Measurements from ENCODE around the gene RAP1GAP2. TPM values are rescaled to one million over a fixed set of nuclear protein-coding genes. Genes with fewer than 3 reads are reported as not detected.
A peak's percentile ranks its signal among the peaks of the same experiment; 100 is the strongest.

The RAP1GAP2 gene
- total RNA-seq, 1 donor from 2014 or later: 10.6 TPM

- peak; percentile 99 for DNase-seq (ENCODE audit: low spot score)
- Mint-ChIP-seq H3K4me3 (ENCODE audit: unreplicated experiment) (no peak overlapping the region), H3K9me3 (ENCODE audit: unreplicated experiment) (no peaks in the 10 kb centered on the region), H3K36me3 (ENCODE audit: low read depth, unreplicated experiment) (no peaks in the 10 kb centered on the region), H3K4me1 (ENCODE audit: unreplicated experiment) (peaks cover 32% of the 10 kb centered on the region), H3K27ac (ENCODE audit: unreplicated experiment) (peak overlapping the region; percentile 94), H3K27me3 (ENCODE audit: unreplicated experiment) (no peaks in the 10 kb centered on the region)
- peak; percentile 90 for TF ChIP-seq CTCF (IDR thresholded peaks at IDR 0.05; ENCODE audit: unreplicated experiment)
Measured at GRCh38 chr17:2786176-2786881, 9.9 kb upstream of the RAP1GAP2 start.

- no peak for DNase-seq (ENCODE audit: low spot score)
- Mint-ChIP-seq H3K27me3 (ENCODE audit: unreplicated experiment) (no peaks in the 10 kb centered on the region), H3K27ac (ENCODE audit: unreplicated experiment) (no peak overlapping the region), H3K4me1 (ENCODE audit: unreplicated experiment) (peaks cover 17% of the 10 kb centered on the region), H3K9me3 (ENCODE audit: unreplicated experiment) (no peaks in the 10 kb centered on the region), H3K36me3 (ENCODE audit: low read depth, unreplicated experiment) (no peaks in the 10 kb centered on the region), H3K4me3 (ENCODE audit: unreplicated experiment) (no peak overlapping the region)
- TF ChIP-seq CTCF (IDR thresholded peaks at IDR 0.05; ENCODE audit: unreplicated experiment): no peak
Measured at GRCh38 chr17:2789700-2790099, 6.5 kb upstream of the RAP1GAP2 start.

- Mint-ChIP-seq H3K36me3 (ENCODE audit: low read depth, unreplicated experiment) (no peaks in the 10 kb centered on the region), H3K4me3 (ENCODE audit: unreplicated experiment) (no peak overlapping the region), H3K4me1 (ENCODE audit: unreplicated experiment) (peaks cover 10% of the 10 kb centered on the region), H3K27me3 (ENCODE audit: unreplicated experiment) (no peaks in the 10 kb centered on the region), H3K27ac (ENCODE audit: unreplicated experiment) (no peak overlapping the region), H3K9me3 (ENCODE audit: unreplicated experiment) (no peaks in the 10 kb centered on the region)
- no peak for DNase-seq (ENCODE audit: low spot score)
- TF ChIP-seq CTCF (IDR thresholded peaks at IDR 0.05; ENCODE audit: unreplicated experiment): no peak
Measured at GRCh38 chr17:2792366-2793169, 3.7 kb upstream of the RAP1GAP2 start.

GRCh38 chr17:2794111-2794803 lies 2.0 kb upstream of the RAP1GAP2 start:
- no peaks in the 10 kb centered on the region for H3K27me3 Mint-ChIP-seq (ENCODE audit: unreplicated experiment)
- H3K9me3 Mint-ChIP-seq (ENCODE audit: unreplicated experiment): no peaks in the 10 kb centered on the region
- TF ChIP-seq CTCF (IDR thresholded peaks at IDR 0.05; ENCODE audit: unreplicated experiment): no peak
- H3K36me3 Mint-ChIP-seq (ENCODE audit: low read depth, unreplicated experiment): no peaks in the 10 kb centered on the region
- DNase-seq (ENCODE audit: low spot score): no peak
- H3K4me1 Mint-ChIP-seq (ENCODE audit: unreplicated experiment): peaks cover 10% of the 10 kb centered on the region
- no peak overlapping the region for H3K27ac Mint-ChIP-seq (ENCODE audit: unreplicated experiment)
- no peak overlapping the region for H3K4me3 Mint-ChIP-seq (ENCODE audit: unreplicated experiment)
